ENCODE measurements around the gene LDLRAD1.

LDLRAD1 gene

DNA sequence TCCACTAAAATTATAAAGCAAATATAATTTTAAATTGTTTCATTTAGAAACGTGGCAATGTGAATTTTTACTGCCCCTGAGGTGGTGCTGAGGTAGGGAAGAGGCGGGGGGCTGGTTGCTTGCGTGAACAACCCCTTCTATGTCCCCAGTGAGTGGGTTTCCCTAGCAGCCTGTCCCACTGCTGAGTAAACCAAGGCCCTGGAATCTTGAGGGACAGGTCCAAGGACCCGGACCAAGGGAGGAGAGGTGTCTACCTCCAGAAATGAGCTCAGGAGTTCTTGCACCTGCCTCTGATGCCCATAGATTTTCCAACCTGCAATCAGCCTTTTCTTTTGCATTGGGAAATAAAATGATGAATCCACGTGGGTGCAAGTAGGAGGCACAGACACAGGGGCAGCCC, 649 bp upstream of the LDLRAD1 start:
- H3K4me2 ChIP-seq (ENCODE audit: low read length): no peak overlapping the region
- no peaks in the 10 kb centered on the region for H3K79me2 ChIP-seq
- H3K36me3 ChIP-seq (ENCODE audit: control insufficient read depth, insufficient read depth, low read length): no peaks in the 10 kb centered on the region
- no peaks in the 10 kb centered on the region for H3K4me1 ChIP-seq
- H3K9me3 ChIP-seq (ENCODE audit: control insufficient read depth, low read length): no peaks in the 10 kb centered on the region
- no peak overlapping the region for H3K27ac ChIP-seq
- no peak overlapping the region for H2AFZ ChIP-seq
- TF ChIP-seq, protein P1, sequence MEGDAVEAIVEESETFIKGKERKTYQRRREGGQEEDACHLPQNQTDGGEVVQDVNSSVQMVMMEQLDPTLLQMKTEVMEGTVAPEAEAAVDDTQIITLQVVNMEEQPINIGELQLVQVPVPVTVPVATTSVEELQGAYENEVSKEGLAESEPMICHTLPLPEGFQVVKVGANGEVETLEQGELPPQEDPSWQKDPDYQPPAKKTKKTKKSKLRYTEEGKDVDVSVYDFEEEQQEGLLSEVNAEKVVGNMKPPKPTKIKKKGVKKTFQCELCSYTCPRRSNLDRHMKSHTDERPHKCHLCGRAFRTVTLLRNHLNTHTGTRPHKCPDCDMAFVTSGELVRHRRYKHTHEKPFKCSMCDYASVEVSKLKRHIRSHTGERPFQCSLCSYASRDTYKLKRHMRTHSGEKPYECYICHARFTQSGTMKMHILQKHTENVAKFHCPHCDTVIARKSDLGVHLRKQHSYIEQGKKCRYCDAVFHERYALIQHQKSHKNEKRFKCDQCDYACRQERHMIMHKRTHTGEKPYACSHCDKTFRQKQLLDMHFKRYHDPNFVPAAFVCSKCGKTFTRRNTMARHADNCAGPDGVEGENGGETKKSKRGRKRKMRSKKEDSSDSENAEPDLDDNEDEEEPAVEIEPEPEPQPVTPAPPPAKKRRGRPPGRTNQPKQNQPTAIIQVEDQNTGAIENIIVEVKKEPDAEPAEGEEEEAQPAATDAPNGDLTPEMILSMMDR (IDR thresholded peaks at IDR 0.05): no peak
- H3K9ac ChIP-seq: no peak overlapping the region
- no peaks in the 10 kb centered on the region for H3K27me3 ChIP-seq (ENCODE audit: control insufficient read depth, insufficient read depth, low read length)
- no peak overlapping the region for H3K4me3 ChIP-seq (ENCODE audit: low read depth, low read length)

GRCh38 chr1:54016343-54017282, 1.4 kb downstream of the LDLRAD1 start:
- H3K4me1 ChIP-seq: no peaks in the 10 kb centered on the region
- H3K27ac ChIP-seq: no peak overlapping the region
- no peaks in the 10 kb centered on the region for H3K9me3 ChIP-seq (ENCODE audit: control insufficient read depth, low read length)
- H3K4me2 ChIP-seq (ENCODE audit: low read length): no peak overlapping the region
- H3K9ac ChIP-seq: no peak overlapping the region
- no peak overlapping the region for H2AFZ ChIP-seq
- no peaks in the 10 kb centered on the region for H3K27me3 ChIP-seq (ENCODE audit: control insufficient read depth, insufficient read depth, low read length)
- no peaks in the 10 kb centered on the region for H3K36me3 ChIP-seq (ENCODE audit: control insufficient read depth, insufficient read depth, low read length)
- H3K79me2 ChIP-seq: no peaks in the 10 kb centered on the region
- H3K4me3 ChIP-seq (ENCODE audit: low read depth, low read length): no peak overlapping the region
- TF ChIP-seq, protein P1 (IDR thresholded peaks at IDR 0.05): no peak

DNA sequence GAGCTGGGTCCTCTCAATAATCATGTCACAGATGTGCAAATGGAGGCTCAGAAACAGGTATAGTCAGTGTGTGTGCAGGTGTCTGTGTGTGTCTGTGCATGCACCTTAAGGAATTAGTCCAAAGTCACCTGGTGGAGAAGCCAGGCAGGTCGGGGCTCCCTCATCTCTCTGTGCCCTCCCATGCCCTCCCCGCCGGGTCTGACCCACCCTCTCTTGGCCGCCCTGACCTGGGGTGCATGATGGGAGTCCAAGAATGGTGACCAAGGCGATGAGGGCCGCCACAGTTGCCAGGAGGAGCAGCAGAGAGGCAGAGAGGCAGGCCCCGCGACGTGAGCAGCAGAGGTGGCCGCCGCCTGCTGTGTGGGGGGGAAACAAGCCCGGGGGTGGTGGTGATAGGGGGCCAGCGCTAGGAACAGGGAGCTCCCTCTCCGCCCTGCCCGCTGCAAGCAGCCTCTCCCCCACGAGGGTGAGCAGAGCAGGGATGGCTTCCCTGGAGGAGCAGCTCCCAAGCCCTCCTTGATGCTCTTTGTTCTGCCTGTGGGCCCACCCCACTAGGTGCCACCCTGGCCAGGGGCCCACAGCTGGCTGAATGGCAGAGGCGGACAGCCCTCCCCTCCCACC, 3.9 kb downstream of the LDLRAD1 start:
- no peak overlapping the region for H3K9ac ChIP-seq
- TF ChIP-seq, protein P1 (IDR thresholded peaks at IDR 0.05): no peak
- no peak overlapping the region for H2AFZ ChIP-seq
- H3K36me3 ChIP-seq (ENCODE audit: control insufficient read depth, insufficient read depth, low read length): no peaks in the 10 kb centered on the region
- H3K4me3 ChIP-seq (ENCODE audit: low read depth, low read length): no peak overlapping the region
- H3K4me2 ChIP-seq (ENCODE audit: low read length): no peak overlapping the region
- no peaks in the 10 kb centered on the region for H3K4me1 ChIP-seq
- H3K27ac ChIP-seq: no peak overlapping the region
- H3K79me2 ChIP-seq: no peaks in the 10 kb centered on the region
- H3K9me3 ChIP-seq (ENCODE audit: control insufficient read depth, low read length): no peaks in the 10 kb centered on the region
- H3K27me3 ChIP-seq (ENCODE audit: control insufficient read depth, insufficient read depth, low read length): no peaks in the 10 kb centered on the region

GRCh38 chr1:54013393-54014008, 4.5 kb downstream of the LDLRAD1 start:
- no peaks in the 10 kb centered on the region for H3K36me3 ChIP-seq (ENCODE audit: control insufficient read depth, insufficient read depth, low read length)
- H2AFZ ChIP-seq: no peak overlapping the region

More at GRCh38 chr1:54013393-54014008, 4.5 kb downstream of the LDLRAD1 start:
- Histone ChIP-seq H3K4me3 (ENCODE audit: low read depth, low read length) (no peak overlapping the region), H3K9me3 (ENCODE audit: control insufficient read depth, low read length) (no peaks in the 10 kb centered on the region), H3K4me1 (no peaks in the 10 kb centered on the region), H3K79me2 (no peaks in the 10 kb centered on the region), H3K27me3 (ENCODE audit: control insufficient read depth, insufficient read depth, low read length) (no peaks in the 10 kb centered on the region), H3K4me2 (ENCODE audit: low read length) (no peak overlapping the region), H3K27ac (no peak overlapping the region), H3K9ac (no peak overlapping the region)
- TF ChIP-seq, protein P1 (IDR thresholded peaks at IDR 0.05): no peak
